GF-D8 (cell line): ENCODE measurements around the gene CDYL.

ENCODE experiments used
- DNase-seq: peaks from one replicate; lab custom pipeline; 2025; lab: John Stamatoyannopoulos, UW

The CDYL gene

DNA sequence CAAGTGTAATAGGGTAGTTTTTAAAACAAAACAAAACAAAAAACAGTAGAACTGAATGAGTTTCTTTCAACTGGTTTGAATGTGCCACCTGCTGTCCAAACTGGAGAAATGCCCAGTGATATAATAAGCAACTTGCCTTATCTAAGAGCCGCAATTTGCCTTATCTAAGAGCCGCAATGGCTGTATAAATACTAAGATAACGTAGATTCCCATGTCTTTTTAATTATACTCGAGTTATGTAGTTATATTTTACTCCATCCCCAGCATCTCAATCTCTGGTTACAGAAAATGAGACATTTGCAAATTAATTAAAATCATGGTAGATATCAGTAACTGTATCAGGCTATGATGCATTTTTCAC lies 160.5 kb downstream of the CDYL start:
- DNase-seq, result no peak

DNA sequence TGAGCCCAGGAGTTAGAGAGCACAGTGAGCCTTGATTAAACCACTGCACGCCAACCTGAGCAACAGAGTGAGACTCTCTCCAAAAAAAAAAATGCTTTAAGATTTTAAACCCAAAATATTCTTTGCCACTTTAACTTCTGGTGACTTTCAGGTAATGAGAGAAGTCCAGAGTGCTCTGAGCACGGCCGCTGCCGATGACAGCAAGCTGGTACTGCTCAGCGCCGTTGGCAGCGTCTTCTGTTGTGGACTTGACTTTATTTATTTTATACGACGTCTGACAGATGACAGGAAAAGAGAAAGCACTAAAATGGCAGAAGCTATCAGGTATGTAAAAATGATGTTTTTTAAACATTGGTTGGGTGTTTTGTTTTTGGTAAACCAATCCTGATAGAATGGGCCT lies 161.2 kb downstream of the CDYL start:
- no peak for DNase-seq

DNA sequence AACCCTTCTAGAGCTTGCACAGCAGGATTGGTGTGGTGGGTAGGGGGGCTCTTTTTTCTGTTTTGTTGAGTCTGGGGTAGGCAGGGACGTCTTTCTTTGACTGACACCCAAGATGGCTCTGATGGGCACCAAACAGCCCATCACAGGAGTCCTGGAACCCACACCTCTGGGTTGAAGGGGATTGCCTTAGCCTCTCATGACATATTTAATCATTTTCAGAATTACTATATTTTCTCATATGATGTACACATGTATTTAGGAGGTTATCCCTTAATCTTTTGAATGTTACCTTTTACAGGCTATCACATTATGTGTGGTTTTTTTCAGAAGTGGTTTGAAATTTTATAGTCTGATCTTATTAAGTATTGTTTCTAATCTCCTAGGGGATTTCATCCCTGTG lies 163.0 kb downstream of the CDYL start:
- DNase-seq, result no peak

DNA sequence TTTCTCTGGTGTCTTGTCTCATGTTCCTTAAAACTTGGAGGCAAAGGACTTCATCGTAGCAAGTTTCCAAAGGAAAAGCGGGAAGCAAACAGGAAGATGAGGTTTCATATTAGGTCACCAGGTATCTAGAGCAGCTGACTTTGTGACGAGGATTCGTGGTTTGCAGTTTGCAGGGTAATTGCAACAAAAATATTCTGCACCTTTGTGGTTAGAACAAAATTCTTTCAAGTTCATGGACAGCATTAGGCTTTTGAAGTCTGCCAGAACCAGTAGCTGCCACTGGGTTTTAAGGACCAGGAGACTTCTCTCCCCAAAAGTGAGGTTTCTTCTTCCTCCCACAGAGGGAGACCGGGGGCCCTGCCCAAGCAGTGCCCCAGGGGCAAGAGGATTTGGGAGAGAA lies 164.2 kb downstream of the CDYL start:
- DNase-seq, result no peak

DNA sequence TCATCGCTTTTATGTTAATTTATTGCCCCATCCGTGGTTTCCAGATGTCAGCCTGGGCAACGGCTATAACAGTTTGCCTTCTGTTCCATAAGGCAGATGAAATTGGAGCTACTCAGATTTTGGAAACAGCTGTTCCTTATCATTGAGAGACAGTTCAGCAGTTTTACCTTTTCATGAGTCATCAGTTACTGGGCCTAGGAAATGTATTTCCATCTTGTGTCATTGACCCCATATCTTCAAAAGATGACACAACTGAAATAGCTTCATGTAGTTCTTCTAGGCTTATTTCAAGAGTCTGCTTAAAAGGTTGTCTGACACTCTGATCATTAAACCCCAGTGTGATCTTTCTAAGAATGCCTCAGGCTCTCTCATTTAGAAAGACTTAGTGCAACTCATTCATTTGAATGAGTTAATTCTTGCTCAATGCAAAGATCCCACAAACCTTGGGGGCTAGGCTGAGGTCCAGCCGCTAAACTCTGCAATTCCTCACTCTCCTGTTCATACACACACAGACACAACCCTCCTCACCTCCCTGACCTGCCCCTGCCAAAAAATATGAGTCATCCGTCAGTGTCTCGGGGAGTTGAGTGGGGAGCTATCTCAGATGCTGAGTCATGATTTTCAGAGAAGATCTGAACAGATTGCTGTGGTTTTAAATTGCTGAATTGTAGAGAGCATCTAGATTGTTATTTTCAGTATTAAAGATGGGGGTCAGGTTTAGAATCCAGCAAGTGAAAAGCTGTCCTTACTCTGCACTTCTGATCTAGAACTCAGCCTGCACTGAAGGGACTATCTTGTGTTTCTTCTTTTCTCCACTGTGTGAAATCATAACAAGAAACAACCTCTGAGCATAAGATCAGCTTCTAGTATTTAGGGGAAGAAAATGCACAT lies 165.8 kb downstream of the CDYL start:
- DNase-seq, result peak; percentile 17

DNA sequence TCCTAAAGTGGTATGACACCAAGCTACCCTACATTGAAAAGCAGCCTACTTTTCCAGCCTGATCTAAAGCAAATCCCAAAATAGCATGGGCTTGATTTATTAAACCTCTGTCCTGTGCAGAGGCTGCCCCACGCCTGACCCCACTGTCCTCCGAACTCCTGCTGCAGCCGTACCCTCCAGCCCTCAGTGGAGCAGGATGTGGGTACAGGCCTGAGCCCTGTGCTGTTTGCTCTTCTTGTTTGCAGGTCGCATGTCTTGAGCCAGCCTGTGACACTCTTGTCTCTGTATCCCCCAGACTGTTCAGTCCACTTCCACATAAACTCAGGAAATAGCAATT lies 166.4 kb downstream of the CDYL start:
- DNase-seq, result no peak

DNA sequence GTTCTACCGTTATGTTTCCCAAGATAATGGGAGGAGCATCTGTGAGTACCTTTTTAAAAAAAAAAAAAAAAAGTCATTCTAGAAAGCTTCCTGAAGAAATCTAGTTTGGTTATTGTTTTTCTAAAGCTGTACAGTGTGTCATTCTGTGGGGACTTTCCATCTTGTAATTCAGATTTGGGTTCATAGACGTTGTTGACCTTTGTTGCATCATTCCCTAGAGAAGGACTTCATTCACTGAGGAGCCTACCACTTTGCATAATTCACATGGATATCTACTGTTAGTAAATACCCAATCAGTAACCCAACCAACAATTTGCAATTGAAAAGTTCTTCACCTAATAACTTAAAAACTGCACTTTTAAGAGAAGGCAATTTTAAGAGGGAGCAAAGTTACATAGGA lies 167.5 kb downstream of the CDYL start:
- no peak for DNase-seq

DNA sequence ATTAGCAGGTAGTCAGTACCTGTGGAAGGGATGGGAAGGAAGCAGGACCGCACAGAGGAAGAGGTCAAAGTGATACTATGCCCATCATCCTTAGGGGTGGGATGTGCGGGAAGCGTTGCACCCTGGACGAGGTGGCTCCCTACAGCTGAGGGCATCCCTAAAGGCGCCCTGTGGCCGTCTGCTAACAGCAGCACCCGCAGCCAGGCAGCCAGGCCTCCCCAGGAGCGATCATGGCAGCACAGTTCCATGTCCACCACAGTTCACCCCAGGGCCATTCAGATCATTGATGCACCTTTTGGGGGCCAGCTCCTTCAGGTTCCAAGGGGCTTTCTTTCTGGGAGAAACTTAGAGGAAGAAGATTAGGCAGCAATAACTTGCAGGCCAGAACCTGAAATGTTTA lies 168.1 kb downstream of the CDYL start:
- no peak for DNase-seq

DNA sequence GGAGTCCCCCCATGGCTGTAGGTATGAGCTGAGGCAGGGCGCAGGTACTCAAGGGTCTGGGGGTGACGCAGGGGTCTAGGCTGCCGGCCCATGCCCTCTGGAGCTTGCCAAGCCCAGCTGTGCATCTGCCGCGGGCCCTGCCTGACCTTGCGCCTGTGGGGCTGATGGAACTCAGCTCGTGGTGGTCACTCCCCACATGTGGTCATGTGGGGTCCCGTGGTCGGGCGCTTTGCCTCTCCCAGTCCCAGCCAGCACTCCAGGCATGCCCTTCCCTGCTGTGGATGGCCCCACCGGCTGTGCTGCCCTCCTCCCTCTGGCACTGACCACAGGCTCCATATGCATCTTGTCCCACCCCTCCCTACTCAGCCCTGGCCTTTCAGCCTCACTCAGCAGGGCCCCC lies 170.3 kb downstream of the CDYL start:
- DNase-seq, result no peak

DNA sequence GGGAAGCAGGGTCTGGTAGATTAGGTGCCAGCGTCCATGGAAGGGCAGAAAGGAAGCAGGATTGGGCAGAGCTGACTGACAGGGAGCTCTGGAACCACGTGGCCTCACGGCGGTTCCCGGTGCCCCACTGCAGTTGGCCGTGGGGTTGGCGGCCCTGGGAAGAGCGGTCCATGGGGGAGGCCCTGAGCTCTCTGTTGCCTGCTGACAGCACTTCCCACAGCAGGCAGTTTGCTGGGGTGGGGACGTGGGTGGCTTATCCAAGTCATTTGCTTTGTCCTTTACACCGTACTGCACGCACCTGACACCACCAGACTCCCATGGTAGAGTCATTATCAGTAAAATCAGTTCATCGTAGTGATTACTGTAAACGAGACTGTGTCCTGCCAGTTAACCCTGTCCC lies 171.5 kb downstream of the CDYL start:
- DNase-seq, result no peak

DNA sequence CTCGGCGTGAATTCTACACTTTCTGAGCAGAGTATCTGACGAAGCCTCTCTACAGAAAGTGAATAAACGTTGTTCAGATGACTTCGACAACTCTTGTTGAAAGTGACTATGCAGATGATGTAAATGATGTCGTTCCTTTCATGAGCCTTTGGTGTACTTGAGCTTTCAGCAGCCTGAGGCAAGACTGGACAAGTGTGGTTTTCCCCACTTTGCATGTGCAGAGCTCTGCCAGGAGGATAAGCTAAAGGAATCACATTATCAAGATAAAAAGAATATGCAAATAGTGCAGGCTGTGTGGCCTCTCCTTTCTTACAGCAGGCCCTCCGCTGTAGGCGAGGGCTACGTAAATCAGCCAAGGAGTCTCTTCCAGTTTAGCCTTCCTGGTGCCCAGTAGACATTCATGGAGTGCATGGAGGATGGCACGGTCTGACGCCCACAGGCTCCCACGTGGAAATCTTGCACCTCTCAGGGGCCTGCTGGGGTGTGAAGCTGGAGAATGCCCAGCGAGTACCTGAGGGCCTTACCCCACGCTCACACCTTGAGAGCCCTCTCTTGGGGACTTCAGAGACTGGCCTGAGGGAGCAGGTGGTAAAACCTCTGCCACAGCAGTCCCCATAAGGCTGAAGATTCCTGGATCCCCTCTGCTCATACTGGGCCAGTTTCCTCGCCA lies 172.7 kb downstream of the CDYL start:
- no peak for DNase-seq

DNA sequence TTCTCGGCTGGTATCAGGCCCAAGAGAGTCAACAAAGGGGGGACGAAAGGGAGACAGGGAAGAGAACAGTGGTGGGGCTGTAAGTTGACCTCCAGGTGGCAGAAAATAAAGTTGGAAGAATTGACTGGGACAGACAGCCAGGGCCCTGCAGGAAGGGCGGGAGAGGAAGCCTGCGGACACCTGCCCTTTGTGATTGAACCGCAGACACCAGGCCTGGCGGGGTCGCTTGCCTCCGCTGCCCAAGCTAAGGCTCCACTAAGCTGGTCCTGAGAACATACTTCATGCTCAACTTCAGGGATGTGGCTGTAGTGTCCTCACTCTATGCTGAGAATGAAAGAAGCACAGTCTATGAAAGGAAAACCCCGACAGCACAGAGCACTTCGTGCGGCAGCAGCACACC lies 173.9 kb downstream of the CDYL start:
- no peak for DNase-seq

DNA sequence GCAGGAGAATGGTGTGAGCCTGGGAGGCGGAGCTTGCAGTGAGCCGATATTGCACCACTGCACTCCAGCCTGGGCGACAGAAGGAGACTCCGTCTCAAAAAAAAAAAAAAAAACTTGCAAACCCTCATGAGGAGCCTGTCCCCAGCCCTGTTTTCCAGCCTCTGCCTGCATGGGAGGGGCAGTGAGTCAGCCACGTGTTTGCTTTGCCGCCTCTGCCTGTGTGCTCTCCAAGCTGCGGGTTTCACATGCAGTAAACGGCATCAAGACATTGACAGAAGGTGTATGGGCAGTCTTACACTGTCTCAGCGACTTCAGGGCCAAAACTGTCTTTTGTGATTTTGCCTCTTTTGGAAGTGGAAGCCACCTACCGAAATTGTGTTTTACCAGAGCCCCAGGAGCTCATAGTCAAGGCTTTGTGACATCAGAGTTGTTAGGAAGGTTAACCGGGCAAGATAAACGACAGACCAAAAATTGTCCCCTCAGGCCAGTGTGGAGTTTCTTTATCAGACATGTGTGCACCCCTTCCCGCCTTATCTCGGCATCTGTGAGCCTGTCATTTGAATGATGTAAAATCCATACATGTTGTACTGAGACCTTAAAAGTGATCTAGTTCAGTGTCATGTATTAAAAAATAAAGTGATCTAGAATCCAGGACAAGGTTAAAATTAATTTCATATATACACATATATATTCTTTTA lies 174.8 kb downstream of the CDYL start:
- no peak for DNase-seq

DNA sequence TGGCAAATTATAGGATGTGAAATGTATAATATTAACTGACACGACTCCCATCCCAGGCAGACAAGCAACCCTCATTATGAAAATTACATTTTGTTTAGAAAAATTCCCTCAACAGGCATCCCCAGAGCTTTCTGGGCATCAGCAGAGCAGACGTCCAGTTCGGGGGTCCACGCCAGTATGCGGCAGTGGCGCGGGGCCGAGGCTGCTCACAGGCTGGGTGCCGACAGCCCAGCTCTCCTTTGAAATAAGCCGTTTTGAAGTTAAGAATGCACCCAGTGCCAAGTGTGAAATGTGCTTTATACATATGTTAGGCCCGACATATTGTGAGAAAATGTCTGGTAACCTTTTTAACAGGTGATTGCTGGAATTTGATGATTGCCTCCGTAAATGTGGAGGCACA lies 177.2 kb downstream of the CDYL start:
- DNase-seq, result no peak

DNA sequence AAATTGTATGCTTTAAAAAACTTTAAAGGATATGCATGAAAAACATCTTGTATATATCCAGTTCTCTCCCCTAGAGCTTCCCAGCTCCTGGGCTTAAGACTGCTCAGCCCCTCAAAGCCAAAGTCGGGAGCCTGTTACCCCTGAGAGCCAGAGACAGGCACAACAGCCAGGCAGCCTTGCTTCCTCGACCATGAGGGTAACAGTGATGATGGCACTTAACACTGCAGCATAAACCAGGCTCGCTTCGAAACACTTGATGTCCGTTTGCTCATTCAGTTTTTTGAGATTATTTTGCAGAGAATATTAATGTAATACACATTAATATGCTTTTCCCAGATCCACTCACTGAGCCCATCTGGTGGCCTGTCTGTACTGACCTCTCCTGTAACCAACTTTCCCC lies 180.4 kb downstream of the CDYL start:
- DNase-seq, result no peak

DNA sequence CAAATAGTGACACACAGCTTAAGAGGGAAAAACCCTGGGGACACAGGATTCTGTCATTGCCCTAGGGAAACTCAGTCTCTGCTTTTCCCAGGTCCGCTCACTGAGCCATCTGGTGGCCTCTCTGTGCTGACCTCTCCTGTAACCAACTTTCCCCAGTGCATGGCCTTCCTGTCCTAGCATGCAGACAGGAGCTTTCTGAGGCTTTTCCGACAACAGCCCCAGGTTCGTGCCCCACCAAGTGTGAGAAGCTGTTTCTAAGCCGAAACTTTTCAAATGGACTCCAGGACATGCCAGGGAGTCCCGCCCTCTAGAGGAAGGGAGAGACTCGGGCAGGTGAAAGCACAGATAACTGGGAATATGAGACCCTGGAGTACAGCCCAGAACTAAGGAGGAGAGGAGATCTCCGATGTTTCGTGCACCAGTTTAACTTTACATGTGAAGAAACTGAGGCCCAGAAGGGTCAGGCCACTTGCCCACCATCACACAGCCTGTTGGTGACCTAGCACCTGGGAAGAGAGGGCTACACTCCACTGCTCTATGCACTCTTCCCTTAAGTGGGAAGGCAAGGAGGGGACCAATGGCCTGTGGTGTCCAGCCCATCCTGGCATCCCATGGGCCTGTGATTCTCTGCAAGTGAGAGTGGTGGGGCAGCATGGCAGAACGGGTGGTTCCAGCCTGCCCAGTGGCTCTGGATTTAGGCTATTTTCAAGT lies 181.5 kb downstream of the CDYL start:
- no peak for DNase-seq

DNA sequence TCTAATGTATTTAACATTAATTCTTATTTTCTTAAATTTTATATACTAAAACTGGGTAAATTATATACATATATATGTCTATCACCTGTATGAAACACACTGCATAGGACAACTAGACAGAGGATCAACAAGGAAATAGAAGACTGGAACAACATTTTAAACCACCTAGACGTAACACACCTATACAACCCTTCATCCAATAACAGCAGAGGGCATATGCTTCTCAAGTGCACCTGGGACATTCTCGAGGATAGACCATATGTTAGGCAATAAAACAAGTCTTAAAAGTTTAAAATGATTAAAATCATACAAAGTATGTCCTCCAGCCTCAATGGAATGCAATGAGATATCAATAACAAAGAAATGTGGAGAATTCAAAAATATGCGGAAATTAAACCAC lies 182.4 kb downstream of the CDYL start:
- DNase-seq, result no peak

DNA sequence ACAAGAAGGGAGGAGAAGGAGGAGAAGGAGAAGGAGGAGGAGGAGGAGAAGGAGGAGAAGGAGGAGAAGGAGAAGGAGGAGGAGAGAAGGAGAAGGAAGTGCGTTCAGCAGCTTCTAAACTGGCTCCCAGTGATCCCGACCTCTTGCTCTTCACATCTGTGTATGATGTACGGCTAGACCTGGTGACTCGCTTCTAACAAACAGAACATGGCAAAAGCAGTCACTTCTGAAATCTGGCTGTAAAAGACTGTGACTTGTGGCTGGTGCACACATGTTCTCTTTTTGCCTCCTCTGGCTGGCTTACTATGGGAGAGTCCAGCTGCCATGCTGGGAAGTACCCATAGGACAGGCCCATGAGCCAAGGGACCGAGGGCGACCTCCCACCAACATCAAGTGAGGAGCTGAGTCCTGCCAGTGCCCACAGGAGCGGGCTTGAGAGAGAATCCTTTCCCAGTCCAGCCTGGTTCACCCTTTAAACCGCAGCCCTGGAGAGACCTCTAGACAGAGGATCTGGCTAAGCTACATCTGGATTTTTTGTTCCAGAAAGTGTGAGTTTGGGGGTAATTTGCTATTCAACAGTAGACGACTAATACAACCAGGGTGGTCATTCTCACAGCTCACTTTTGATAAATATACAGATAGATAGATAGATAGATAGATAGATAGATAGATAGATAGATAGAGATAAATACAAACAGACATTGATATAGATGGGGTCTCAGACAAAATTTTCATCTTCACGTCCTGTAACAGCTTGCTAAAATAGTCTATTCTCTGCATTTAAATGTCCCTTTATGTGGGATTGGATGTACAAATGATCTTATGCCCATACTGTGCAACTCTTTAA lies 185.3 kb downstream of the CDYL start:
- no peak for DNase-seq

DNA sequence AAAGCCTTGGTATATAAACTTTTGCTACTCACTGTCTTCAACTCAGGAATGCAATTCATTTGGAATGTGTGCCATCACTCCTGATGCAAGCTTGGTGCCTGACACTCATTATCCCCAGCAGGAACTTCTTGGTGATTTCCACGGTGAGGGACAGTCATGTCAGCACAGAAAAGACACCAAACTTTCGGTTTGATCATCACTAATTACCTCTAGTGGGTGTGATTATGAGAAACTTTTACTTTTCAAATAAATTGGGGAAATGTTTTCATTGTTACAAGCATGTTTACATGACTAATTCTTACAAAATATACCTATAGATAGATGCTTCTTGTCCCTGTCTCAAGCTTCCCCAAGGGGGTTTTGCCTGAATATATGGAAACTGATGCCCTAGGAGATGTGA lies 186.7 kb downstream of the CDYL start:
- no peak for DNase-seq

DNA sequence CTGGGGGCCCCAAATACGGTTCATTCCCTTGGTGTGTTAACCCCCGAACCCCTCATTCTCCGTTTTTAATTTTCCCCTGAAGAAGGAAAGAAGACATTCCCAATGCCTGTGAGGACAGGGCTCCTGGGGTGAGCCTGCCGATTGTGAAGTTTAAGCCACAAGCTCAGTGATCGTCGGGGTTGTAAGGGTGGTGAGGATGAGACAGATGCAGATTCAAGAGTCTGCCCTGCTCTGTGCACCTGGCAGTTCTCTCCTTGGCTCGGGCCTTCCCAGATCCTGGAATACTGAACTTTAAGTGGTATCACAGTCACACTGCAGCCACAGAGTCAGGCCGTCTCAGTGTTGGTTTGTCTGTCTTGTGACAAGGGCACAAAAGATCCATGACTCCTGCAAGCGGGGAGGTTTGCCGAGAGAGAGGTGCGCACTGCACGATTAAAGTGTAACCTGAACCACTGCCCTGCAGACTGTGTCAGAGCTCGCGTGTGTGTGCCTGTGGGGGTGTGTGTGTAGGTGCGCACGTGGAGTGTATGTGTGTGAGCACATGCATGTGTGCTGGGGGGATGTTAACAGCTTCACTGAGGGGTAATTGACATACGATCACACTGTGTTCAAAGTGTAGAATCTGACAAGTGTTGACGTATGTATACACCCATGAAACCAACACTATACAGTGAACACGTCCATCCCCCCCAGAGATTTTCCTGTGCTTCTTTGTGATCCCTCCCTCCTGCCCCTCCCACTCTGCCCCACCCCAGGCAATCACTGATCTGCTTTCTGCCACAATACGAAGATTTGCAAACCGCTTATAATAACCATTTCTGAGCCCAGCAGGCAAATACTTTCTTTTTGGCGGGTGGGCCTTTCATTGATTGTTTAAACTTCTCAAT lies 188.7 kb downstream of the CDYL start:
- no peak for DNase-seq
